B cell (primary cell): Measurements from ENCODE around the gene POLR3K.

Experiments used
- EZH2 ChIP-seq: IDR thresholded peaks from 2 replicates; pipeline ENCODE4 v1.6.1; 2012; ENCODE audit warnings: borderline replicate concordance, low read depth, mild to moderate bottlenecking, moderate library complexity, low read length; ENCODE audit not compliant: insufficient read depth, poor library complexity, severe bottlenecking
- TF ChIP-seq, protein P1 (sequence below): fragments of 200-600 bp; IDR thresholded peaks from one replicate; pipeline ENCODE4 v1.8.0; 2022; ENCODE audit warnings: antibody characterized with exemption, mild to moderate bottlenecking

GRCh38 chr16:60166-60565 is 6.8 kb upstream of the POLR3K start:
- TF ChIP-seq, protein P1, sequence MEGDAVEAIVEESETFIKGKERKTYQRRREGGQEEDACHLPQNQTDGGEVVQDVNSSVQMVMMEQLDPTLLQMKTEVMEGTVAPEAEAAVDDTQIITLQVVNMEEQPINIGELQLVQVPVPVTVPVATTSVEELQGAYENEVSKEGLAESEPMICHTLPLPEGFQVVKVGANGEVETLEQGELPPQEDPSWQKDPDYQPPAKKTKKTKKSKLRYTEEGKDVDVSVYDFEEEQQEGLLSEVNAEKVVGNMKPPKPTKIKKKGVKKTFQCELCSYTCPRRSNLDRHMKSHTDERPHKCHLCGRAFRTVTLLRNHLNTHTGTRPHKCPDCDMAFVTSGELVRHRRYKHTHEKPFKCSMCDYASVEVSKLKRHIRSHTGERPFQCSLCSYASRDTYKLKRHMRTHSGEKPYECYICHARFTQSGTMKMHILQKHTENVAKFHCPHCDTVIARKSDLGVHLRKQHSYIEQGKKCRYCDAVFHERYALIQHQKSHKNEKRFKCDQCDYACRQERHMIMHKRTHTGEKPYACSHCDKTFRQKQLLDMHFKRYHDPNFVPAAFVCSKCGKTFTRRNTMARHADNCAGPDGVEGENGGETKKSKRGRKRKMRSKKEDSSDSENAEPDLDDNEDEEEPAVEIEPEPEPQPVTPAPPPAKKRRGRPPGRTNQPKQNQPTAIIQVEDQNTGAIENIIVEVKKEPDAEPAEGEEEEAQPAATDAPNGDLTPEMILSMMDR, result no peak
- TF ChIP-seq EZH2, result no peak
